Calu3 (cell line): ENCODE results near the gene SYNE2. TPM values are rescaled to one million over a fixed set of nuclear protein-coding genes. Genes with fewer than 3 reads are reported as not detected.
"Not testable (repeated sequence)": the region's sequence is repeated elsewhere in the genome, so short reads cannot be mapped to it uniquely, and the experiment has no call there.

Experiments used
- BruUV-seq: library from RNA; stranded (reverse); fragments of 400-500 nt; replicated peaks from 2 replicates; lab custom pipeline; 2021; lab: Mats Ljungman, UMichigan
- CTCF ChIA-PET: fragments of 300-600 bp; sonication (Branson Sonifier 250); formaldehyde crosslinking; loops from one replicate; lab custom pipeline; 2022; ENCODE audit warnings: antibody characterized with exemption; lab: Charles Lee
- DNase-seq: peaks from one replicate; pipeline ENCODE4 v3.0.0; 2022
- H3K27ac Mint-ChIP-seq: one replicate; pipeline ENCODE4 v1.8.0; 2022; ENCODE audit warnings: mixed read lengths; ENCODE audit not compliant: unreplicated experiment
- H3K27me3 Mint-ChIP-seq: one replicate; pipeline ENCODE4 v1.8.0; 2022; ENCODE audit warnings: mixed read lengths; ENCODE audit not compliant: unreplicated experiment
- H3K36me3 Mint-ChIP-seq: one replicate; pipeline ENCODE4 v1.8.0; 2022; ENCODE audit warnings: mild to moderate bottlenecking, moderate library complexity, mixed read lengths; ENCODE audit not compliant: insufficient read depth, unreplicated experiment
- H3K4me1 Mint-ChIP-seq: one replicate; pipeline ENCODE4 v1.8.0; 2022; ENCODE audit warnings: mild to moderate bottlenecking, low read depth, mixed read lengths; ENCODE audit not compliant: unreplicated experiment
- H3K4me3 Mint-ChIP-seq: one replicate; pipeline ENCODE4 v1.8.0; 2022; ENCODE audit warnings: mild to moderate bottlenecking, low read depth, moderate library complexity, mixed read lengths; ENCODE audit not compliant: unreplicated experiment
- H3K9me3 Mint-ChIP-seq: one replicate; pipeline ENCODE4 v1.8.0; 2022; ENCODE audit warnings: low read depth, mixed read lengths; ENCODE audit not compliant: unreplicated experiment
- CTCF ChIP-seq: fragments of 200-600 bp; IDR thresholded peaks from one replicate; pipeline ENCODE4 v1.8.0; 2022; ENCODE audit warnings: antibody characterized with exemption; ENCODE audit not compliant: unreplicated experiment
- intact Hi-C: fragments of 100-400 bp; cut with micrococcal nuclease; formaldehyde crosslinking; loops from one replicate; pipeline ENCODE4 v1.10.0; 2022; ENCODE audit not compliant: unreplicated experiment
- total RNA-seq: library from RNA; stranded (reverse); gene quantifications from 2 replicates; pipeline ENCODE4 v1.2.3, GENCODE V29; 2022

The SYNE2 gene
- total RNA-seq, 1 experiment from 2014 or later, result 171 TPM

GRCh38 chr14:63857466-63858030 lies 4.7 kb downstream of the SYNE2 start:
- Mint-ChIP-seq H3K27ac (peak overlapping the region; percentile 53), H3K4me1 (peaks cover 46% of the 10 kb centered on the region), H3K9me3 (no peaks in the 10 kb centered on the region), H3K36me3 (peaks cover 33% of the 10 kb centered on the region), H3K4me3 (no peak overlapping the region), H3K27me3 (no peaks in the 10 kb centered on the region)
- TF ChIP-seq CTCF, result no peak
- intact Hi-C loops, result loop anchor here (5.0 kb wide), 1 partner anchor 40 kb away; no protein-coding TSS in a partner anchor
- BruUV-seq, result no TSS peak
- no peak for DNase-seq
- CTCF ChIA-PET, result no interaction called here

DNA sequence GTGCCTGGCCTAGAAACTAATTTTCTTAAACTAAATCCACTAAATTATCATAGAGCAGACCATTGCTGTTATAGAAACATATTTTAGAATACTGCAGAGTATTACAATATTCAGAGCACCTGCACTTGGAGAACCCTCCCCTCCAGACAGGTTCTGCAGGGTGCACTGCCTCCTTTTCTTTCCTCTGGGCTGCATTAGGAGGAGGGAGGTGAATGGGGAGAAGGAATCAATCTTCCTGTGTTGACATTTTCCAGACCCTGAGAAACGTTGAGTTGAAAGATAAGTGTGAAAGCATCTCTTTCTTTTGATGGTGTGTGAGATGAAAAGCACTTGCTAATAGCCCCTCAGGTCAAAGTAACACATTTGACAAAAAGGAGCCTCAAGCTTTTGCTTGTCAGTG lies 7.3 kb downstream of the SYNE2 start:
- Mint-ChIP-seq H3K4me3 (peak overlapping the region; percentile 3), H3K4me1 (peaks cover 51% of the 10 kb centered on the region)

DNA sequence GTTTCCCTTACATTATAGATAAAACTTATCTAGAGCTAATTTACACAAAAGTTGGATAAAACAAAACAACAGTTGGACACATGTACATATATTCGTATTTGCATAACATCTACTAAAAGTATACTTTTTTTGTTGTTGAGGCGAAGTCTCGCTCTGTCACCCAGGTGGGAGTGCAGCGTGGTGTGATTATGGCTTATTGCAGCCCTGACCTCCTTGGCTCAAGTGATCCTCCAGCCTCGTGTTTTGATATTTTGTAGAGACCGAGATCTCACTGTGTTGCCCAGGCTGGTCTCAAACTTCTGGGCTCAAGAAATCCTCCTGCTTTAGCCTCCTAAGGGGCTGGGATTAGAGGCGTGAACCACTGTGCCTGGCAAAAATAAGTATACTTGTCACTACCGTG lies 9.4 kb downstream of the SYNE2 start:
- intact Hi-C loops, result loop anchor here (10.0 kb wide), 1 partner anchor 197 kb away; no protein-coding TSS in a partner anchor
- no peak for TF ChIP-seq CTCF
- H3K9me3 Mint-ChIP-seq, result no peaks in the 10 kb centered on the region

More for the DNA sequence above, 7.3 kb downstream of the SYNE2 start:
- peak overlapping the region; percentile 34 for H3K27ac Mint-ChIP-seq
- intact Hi-C loops, result loop anchor here (10.0 kb wide), 1 partner anchor 195 kb away; no protein-coding TSS in a partner anchor
- no peak for TF ChIP-seq CTCF
- no peak for DNase-seq
- peaks cover 27% of the 10 kb centered on the region for H3K36me3 Mint-ChIP-seq
- H3K9me3 Mint-ChIP-seq, result no peaks in the 10 kb centered on the region
- CTCF ChIA-PET, result interaction anchor here (0.7 kb wide), 1 partner anchor 27 kb away, joined by 4 read pairs; no protein-coding TSS in a partner anchor
- BruUV-seq, result no TSS peak
- no peaks in the 10 kb centered on the region for H3K27me3 Mint-ChIP-seq

GRCh38 chr14:63863004-63863403 lies 10.2 kb downstream of the SYNE2 start:
- peak overlapping the region; percentile 88 for H3K27ac Mint-ChIP-seq

More for the DNA sequence above, 9.4 kb downstream of the SYNE2 start:
- peaks cover 48% of the 10 kb centered on the region for H3K4me1 Mint-ChIP-seq
- H3K4me3 Mint-ChIP-seq, result peak overlapping the region; percentile 22
- H3K36me3 Mint-ChIP-seq, result peaks cover 27% of the 10 kb centered on the region
- CTCF ChIA-PET, result interaction anchor here (0.7 kb wide), 1 partner anchor 36 kb away, joined by 3 read pairs; no protein-coding TSS in a partner anchor
- BruUV-seq, result no TSS peak
- H3K27me3 Mint-ChIP-seq, result no peaks in the 10 kb centered on the region
- H3K27ac Mint-ChIP-seq, result peak overlapping the region; percentile 88
- no peak for DNase-seq

GRCh38 chr14:63864775-63865174 lies 12.0 kb downstream of the SYNE2 start:
- TSS peak; percentile 10 for BruUV-seq
- peak overlapping the region; percentile 57 for H3K4me3 Mint-ChIP-seq
- intact Hi-C loops, result loop anchor here (2.0 to 10.0 kb wide), 2 partner anchors 58 to 200 kb away; no protein-coding TSS in a partner anchor
- H3K27ac Mint-ChIP-seq, result peak overlapping the region; percentile 88
- not testable (repeated sequence) for H3K27me3 Mint-ChIP-seq, H3K9me3 Mint-ChIP-seq, DNase-seq
- CTCF ChIA-PET, result interaction anchor here (0.7 to 1.9 kb wide), 4 partner anchors 9 to 171 kb away, joined by 3 to 6 read pairs (median 4); partner anchors contain the start of gene SYNE2
- peaks cover 57% of the 10 kb centered on the region for H3K4me1 Mint-ChIP-seq
- H3K36me3 Mint-ChIP-seq, result peaks cover 36% of the 10 kb centered on the region

More at GRCh38 chr14:63863004-63863403, 10.2 kb downstream of the SYNE2 start:
- TF ChIP-seq CTCF, result no peak
- CTCF ChIA-PET, result interaction anchor here (0.5 to 1.9 kb wide), 5 partner anchors 11 to 323 kb away, joined by 3 to 8 read pairs (median 5); partner anchors contain the start of genes SYNE2 and WDR89
- peaks cover 47% of the 10 kb centered on the region for H3K4me1 Mint-ChIP-seq
- no TSS peak for BruUV-seq
- no peaks in the 10 kb centered on the region for H3K27me3 Mint-ChIP-seq
- DNase-seq, result no peak
- peak overlapping the region; percentile 22 for H3K4me3 Mint-ChIP-seq
- peaks cover 33% of the 10 kb centered on the region for H3K36me3 Mint-ChIP-seq
- intact Hi-C loops, result loop anchor here (10.0 kb wide), 1 partner anchor 198 kb away; no protein-coding TSS in a partner anchor
- H3K9me3 Mint-ChIP-seq, result no peaks in the 10 kb centered on the region
